ENCODE measurements around the gene CSRNP3.

The CSRNP3 gene

DNA sequence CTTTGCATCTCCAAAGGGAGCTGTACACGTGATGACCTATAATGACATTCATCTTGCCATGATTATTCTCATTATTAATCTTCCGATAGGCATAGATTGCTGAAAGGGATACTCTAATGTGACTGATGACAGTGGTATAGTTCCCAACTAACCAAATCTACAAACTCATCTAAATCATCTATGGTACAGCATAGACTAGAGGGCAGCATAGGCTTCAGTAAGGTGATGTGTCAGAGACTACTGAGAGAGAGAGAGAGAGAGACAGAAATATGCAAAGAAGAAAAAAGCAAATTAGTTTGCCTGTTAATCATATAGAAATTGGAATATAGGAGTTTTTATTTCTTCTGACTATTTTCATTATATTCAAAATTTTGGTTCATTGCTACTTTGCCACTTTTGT, 89.3 kb downstream of the CSRNP3 start:
- ChIA-PET CTCF (interaction anchor here (1.1 to 1.3 kb wide), 3 partner anchors 16 to 315 kb away, joined by 3 read pairs; no protein-coding TSS in a partner anchor), POLR2A (no interaction called here)
- TF ChIP-seq, protein P1, sequence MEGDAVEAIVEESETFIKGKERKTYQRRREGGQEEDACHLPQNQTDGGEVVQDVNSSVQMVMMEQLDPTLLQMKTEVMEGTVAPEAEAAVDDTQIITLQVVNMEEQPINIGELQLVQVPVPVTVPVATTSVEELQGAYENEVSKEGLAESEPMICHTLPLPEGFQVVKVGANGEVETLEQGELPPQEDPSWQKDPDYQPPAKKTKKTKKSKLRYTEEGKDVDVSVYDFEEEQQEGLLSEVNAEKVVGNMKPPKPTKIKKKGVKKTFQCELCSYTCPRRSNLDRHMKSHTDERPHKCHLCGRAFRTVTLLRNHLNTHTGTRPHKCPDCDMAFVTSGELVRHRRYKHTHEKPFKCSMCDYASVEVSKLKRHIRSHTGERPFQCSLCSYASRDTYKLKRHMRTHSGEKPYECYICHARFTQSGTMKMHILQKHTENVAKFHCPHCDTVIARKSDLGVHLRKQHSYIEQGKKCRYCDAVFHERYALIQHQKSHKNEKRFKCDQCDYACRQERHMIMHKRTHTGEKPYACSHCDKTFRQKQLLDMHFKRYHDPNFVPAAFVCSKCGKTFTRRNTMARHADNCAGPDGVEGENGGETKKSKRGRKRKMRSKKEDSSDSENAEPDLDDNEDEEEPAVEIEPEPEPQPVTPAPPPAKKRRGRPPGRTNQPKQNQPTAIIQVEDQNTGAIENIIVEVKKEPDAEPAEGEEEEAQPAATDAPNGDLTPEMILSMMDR (IDR thresholded peaks at IDR 0.05; ENCODE audit: control extremely low read depth, extremely low read depth, low read depth, missing control alignments), result no peak
- DNase-seq (ENCODE audit: extremely low spot score), result no peak

DNA sequence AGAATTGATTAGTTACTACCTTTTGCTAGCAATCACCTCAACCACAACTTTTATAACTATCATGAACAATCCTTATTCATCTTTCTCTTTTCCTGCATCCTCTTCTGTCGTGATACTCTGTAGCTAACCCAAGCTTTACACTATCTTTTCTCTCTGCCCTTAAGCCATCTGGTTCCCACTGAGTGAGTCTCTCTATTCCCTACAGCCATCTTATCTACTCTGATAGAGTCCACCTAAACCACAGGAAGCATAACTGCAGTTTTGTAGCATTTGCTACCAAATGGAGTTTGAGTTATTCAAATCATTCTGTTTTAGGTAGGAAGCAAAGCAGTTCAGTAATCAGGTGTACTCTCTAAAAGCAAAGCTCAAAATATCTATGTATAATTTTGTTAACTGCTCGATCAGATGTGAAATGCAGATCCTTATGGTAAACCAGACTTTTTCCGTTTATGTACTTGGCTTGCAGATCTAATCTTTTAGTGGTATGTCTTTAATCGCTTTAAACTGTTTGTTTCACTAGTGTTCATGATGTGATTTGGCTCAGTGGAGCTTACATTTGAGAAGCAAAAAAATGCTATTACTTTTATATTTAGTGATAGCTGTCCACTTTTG, 91.0 kb downstream of the CSRNP3 start:
- TF ChIP-seq, protein P1 (IDR thresholded peaks at IDR 0.05; ENCODE audit: control extremely low read depth, extremely low read depth, low read depth, missing control alignments), result no peak
- ChIA-PET POLR2A (no interaction called here), CTCF (interaction anchor here (0.8 to 1.4 kb wide), 4 partner anchors 9 to 26 kb away, joined by 3 to 5 read pairs (median 4); no protein-coding TSS in a partner anchor)
- DNase-seq (ENCODE audit: extremely low spot score), result no peak

DNA sequence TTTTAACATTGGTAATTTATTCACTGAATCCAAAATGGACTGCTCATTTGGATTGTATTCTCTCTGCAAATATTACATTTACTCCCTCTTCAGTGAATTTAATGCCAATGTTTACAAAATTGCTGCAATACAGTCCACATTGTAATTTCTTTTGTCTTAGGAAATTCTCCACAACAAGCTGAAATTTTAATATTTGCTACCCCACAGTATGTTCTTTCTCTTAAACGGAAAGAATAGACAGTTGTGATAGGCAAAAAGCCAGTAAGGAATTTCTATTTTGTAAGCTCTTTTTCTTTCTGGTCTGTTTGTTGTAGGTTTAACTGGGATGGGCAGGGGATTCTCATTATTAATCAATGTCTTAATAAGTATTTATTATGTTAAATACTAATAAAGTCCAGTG, 92.0 kb downstream of the CSRNP3 start:
- DNase-seq (ENCODE audit: extremely low spot score), result no peak
- ChIA-PET CTCF (interaction anchor here (1.2 to 1.4 kb wide), 3 partner anchors 9 to 11 kb away, joined by 3 to 5 read pairs (median 4); no protein-coding TSS in a partner anchor), POLR2A (no interaction called here)
- TF ChIP-seq, protein P1 (IDR thresholded peaks at IDR 0.05; ENCODE audit: control extremely low read depth, extremely low read depth, low read depth, missing control alignments), result no peak

DNA sequence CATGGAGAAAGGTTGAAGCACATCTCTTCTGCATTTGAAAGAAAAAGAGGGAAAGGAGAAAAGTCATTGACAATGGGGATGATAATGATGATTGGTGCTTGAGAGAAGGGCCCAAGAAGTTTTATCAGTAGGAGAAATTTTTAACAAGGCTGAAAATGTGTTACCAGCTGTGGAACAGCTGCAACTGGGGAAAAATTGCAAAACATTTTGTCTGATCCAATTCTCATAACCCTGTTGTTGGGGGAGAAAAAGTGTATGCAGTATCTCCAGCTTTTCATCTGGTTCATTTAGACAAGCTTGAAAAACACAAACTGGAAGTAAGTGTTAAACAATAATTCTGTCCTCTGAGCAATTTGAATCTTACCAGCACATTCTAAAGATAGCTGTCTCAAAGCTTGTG, 92.7 kb downstream of the CSRNP3 start:
- TF ChIP-seq, protein P1 (IDR thresholded peaks at IDR 0.05; ENCODE audit: control extremely low read depth, extremely low read depth, low read depth, missing control alignments), result no peak
- DNase-seq (ENCODE audit: extremely low spot score), result no peak
- ChIA-PET POLR2A (no interaction called here), CTCF (interaction anchor here (1.3 kb wide), 1 partner anchor 23 kb away, joined by 4 read pairs; no protein-coding TSS in a partner anchor)

DNA sequence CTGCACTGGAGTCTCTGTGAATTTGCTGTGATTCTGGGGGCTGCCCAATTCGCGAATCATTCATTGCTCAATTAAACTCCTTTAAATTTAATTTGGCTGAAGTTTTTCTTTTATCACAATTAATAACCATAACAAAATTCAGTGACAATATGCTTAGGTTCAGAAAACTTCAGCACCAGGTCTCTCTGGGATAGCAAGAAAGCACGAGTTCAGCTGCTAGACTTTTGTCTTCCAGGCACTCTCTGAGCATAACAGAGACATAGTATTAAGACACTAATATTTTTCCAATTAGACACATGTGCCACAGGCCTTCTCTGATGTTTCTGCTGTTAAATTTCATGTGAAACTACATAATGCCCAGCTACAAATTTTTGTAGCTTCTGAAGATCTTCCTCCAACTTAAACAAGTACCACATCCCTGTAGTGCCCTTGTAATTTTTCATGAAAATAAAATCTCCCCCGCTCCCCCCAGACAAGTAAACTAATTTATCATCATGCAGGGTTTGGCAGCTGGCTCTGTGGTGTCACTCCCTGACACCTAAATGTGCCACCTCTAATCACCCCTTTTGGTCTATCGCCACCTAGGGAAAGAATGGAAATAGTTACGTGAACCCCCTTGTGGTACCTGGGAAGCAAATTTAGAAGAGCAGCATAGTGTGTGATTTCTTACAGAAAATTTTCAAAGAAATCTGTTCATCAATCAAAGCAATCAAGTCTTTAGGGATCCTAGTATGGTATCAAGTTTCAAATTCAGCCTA, 94.1 kb downstream of the CSRNP3 start:
- no peak for DNase-seq (ENCODE audit: extremely low spot score)
- TF ChIP-seq, protein P1 (IDR thresholded peaks at IDR 0.05; ENCODE audit: control extremely low read depth, extremely low read depth, low read depth, missing control alignments), result peak; percentile 15
- CTCF ChIA-PET, result interaction anchor here (0.9 to 1.6 kb wide), 4 partner anchors 12 to 45 kb away, joined by 4 to 6 read pairs (median 4); no protein-coding TSS in a partner anchor
- POLR2A ChIA-PET, result no interaction called here

DNA sequence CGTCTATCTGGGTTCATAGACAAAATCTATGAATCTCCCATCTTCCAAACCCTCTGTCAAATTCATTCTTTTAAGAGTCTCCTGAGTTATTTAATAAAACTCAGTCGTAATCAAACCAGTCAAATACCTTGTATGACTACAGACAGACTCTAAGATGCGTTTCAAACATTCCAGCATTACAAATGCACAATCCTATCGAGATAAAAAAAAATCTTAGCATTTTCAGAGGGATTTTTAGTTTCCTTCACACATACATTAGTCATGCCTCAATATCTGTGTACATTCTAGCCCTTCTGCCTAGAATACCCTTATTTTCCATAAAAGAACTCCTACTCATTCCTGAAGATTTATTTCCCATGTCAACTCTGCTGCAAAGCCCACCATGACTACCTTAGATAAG, 96.5 kb downstream of the CSRNP3 start:
- POLR2A ChIA-PET, result no interaction called here
- DNase-seq (ENCODE audit: extremely low spot score), result no peak
- TF ChIP-seq, protein P1 (IDR thresholded peaks at IDR 0.05; ENCODE audit: control extremely low read depth, extremely low read depth, low read depth, missing control alignments), result no peak
- CTCF ChIA-PET, result interaction anchor here (1.2 kb wide), 1 partner anchor 14 kb away, joined by 3 read pairs; no protein-coding TSS in a partner anchor

All from GM10248 (cell line).